CD14-positive monocyte (primary cell): ENCODE measurements around the gene DGKE. TPM values are rescaled to one million over a fixed set of nuclear protein-coding genes. Genes with fewer than 3 reads are reported as not detected.

Experiments
- DNase-seq, 3 donors: peaks; one replicate each; pipeline ENCODE4 v3.0.0-alpha.2; 2011 to 2022
- H2AFZ ChIP-seq: 2 replicates; pipeline ENCODE4 v1.6.0; 2012; ENCODE audit warnings: mild to moderate bottlenecking, low read depth, low read length, inconsistent platforms; ENCODE audit not compliant: insufficient read depth, poor library complexity, severe bottlenecking
- H3K27ac ChIP-seq, 2 donors: 1 replicate in 1 of 2; 2 replicates in 1 of 2; pipeline ENCODE4 v1.5.1; 2012 to 2013; ENCODE audit warnings: low read length in 2 of 2, control low read depth in 1 of 2, inconsistent platforms in 1 of 2, low read depth in 1 of 2, mild to moderate bottlenecking in 1 of 2
- H3K27me3 ChIP-seq, 2 donors: one replicate each; pipeline versions ENCODE4 v1.6.0 to v1.6.1; 2011 to 2013; ENCODE audit warnings: low read length in 2 of 2; ENCODE audit not compliant: control insufficient read depth in 2 of 2, insufficient read depth in 2 of 2
- H3K36me3 ChIP-seq, 2 donors: replicated peaks in 1 of 2; 1 replicate in 1 of 2; 2 replicates in 1 of 2; pipeline versions ENCODE4 v1.5.1 to v1.6.1; 2012 to 2013; ENCODE audit warnings: low read length in 2 of 2, control low read depth in 1 of 2, inconsistent platforms in 1 of 2, mild to moderate bottlenecking in 1 of 2; ENCODE audit not compliant: insufficient read depth in 2 of 2, control insufficient read depth in 1 of 2
- H3K4me1 ChIP-seq, 2 donors: 1 replicate in 1 of 2; 2 replicates in 1 of 2; pipeline versions ENCODE4 v1.5.1 to v1.6.1; 2012 to 2013; ENCODE audit warnings: low read length in 2 of 2, control low read depth in 1 of 2, inconsistent platforms in 1 of 2, mild to moderate bottlenecking in 1 of 2, moderate library complexity in 1 of 2; ENCODE audit not compliant: insufficient read depth in 2 of 2, control insufficient read depth in 1 of 2
- H3K4me2 ChIP-seq: replicated peaks from 2 replicates; pipeline ENCODE3; 2012; ENCODE audit warnings: low read length, moderate library complexity, mild to moderate bottlenecking; ENCODE audit not compliant: poor library complexity, severe bottlenecking; ENCODE audit errors: extremely low read depth
- H3K4me3 ChIP-seq, 3 experiments: fragments of 200-600 bp in 1 of 3; sonication (generic) in 1 of 3; replicated peaks in 1 of 3; 1 replicate in 2 of 3; 2 replicates in 1 of 3; pipeline ENCODE4 v1.5.1; 2011 to 2013; ENCODE audit warnings: low read length in 3 of 3, mild to moderate bottlenecking in 3 of 3, control low read depth in 2 of 3, low read depth in 2 of 3, inconsistent platforms in 1 of 3, moderate library complexity in 1 of 3
- H3K79me2 ChIP-seq: 2 replicates; pipeline ENCODE4 v1.6.0; 2012; ENCODE audit warnings: mild to moderate bottlenecking, control low read depth, inconsistent platforms, low read length, moderate library complexity; ENCODE audit not compliant: insufficient read depth
- H3K9ac ChIP-seq: 2 replicates; pipeline ENCODE4 v1.6.0; 2017; ENCODE audit warnings: low read length, mild to moderate bottlenecking; ENCODE audit not compliant: insufficient read depth, poor library complexity, severe bottlenecking
- H3K9me3 ChIP-seq, 2 donors: replicated peaks in 1 of 2; 1 replicate in 1 of 2; 2 replicates in 1 of 2; pipeline versions ENCODE4 v1.5.1 to v1.6.1; 2012 to 2013; ENCODE audit warnings: low read length in 2 of 2, control low read depth in 1 of 2; ENCODE audit not compliant: control insufficient read depth in 1 of 2, insufficient read depth in 1 of 2
- H4K20me1 ChIP-seq: 2 replicates; pipeline ENCODE4 v1.6.0; 2012; ENCODE audit warnings: mild to moderate bottlenecking, low read length, control low read depth, moderate library complexity; ENCODE audit not compliant: insufficient read depth
- H3K27ac Mint-ChIP-seq, 7 donors: one replicate each; pipeline ENCODE4 v1.8.0; 2020; ENCODE audit warnings: mild to moderate bottlenecking in 7 of 7, mixed read lengths in 7 of 7, moderate library complexity in 6 of 7, inconsistent platforms in 2 of 7
- H3K27me3 Mint-ChIP-seq, 3 donors: one replicate each; pipeline ENCODE4 v1.8.0; 2021 to 2022; ENCODE audit warnings: low read depth in 3 of 3, mild to moderate bottlenecking in 3 of 3, mixed read lengths in 3 of 3, moderate library complexity in 3 of 3, inconsistent platforms in 1 of 3
- H3K36me3 Mint-ChIP-seq, 2 donors: one replicate each; pipeline ENCODE4 v1.8.0; 2020; ENCODE audit warnings: mixed read lengths in 2 of 2, inconsistent platforms in 1 of 2, mild to moderate bottlenecking in 1 of 2
- H3K4me1 Mint-ChIP-seq: one replicate; pipeline ENCODE4 v1.8.0; 2020; ENCODE audit warnings: mild to moderate bottlenecking, mixed read lengths
- H3K4me3 Mint-ChIP-seq, 2 donors: one replicate each; pipeline ENCODE4 v1.8.0; 2020; ENCODE audit warnings: mild to moderate bottlenecking in 2 of 2, mixed read lengths in 2 of 2, moderate library complexity in 1 of 2
- H3K9me3 Mint-ChIP-seq, 7 donors: one replicate each; pipeline ENCODE4 v1.8.0; 2020 to 2022; ENCODE audit warnings: mixed read lengths in 7 of 7, mild to moderate bottlenecking in 6 of 7, moderate library complexity in 6 of 7, inconsistent platforms in 2 of 7
- CTCF ChIP-seq: fragments of 200-600 bp; IDR thresholded peaks from one replicate; pipeline ENCODE4 v1.8.0; 2022; ENCODE audit warnings: antibody characterized with exemption, mild to moderate bottlenecking
- WGBS: methylation state at CpG from one replicate; pipeline ENCODE4 v1.1.5; 2013; ENCODE audit warnings: missing lambda C conversion rate; ENCODE audit not compliant: insufficient coverage; 5-methylcytosine and 5-hydroxymethylcytosine counted together
- intact Hi-C, 2 donors: fragments of 100-400 bp; cut with micrococcal nuclease; formaldehyde crosslinking; loops; one replicate each; pipeline versions ENCODE4 v1.15.0 to v1.15.1; 2023
- polyA plus RNA-seq, 3 donors: library from polyadenylated mRNA; depleted of rRNA in 1 of 3; unstranded in 2 of 3; stranded (reverse) in 1 of 3; fragments of 300-500 nt in 2 of 3; fragments of >200 nt in 1 of 3; fragmentation: Illumina TruSeq in 2 of 3; gene quantifications; 1 replicate in 2 of 3; 2 replicates in 1 of 3; pipeline ENCODE4 v1.2.3, GENCODE V29; 2012 to 2021

The DGKE gene
- polyA plus RNA-seq, 3 donors = 1.1 to 3.0 (median 1.5) TPM

- H3K4me3 ChIP-seq = no peak overlapping the region
- no peak overlapping the region for H2AFZ ChIP-seq
- Mint-ChIP-seq H3K4me3 (no peak overlapping the region), H3K4me1 (peaks cover 46% of the 10 kb centered on the region), H3K36me3 (peaks cover 82 to 94% of the 10 kb centered on the region in 2 donors), H3K9me3 (no peaks in the 10 kb centered on the region), H3K27me3 (peaks cover 0 to 2% (median 0%) of the 10 kb centered on the region in 3 donors), H3K27ac (peak overlapping the region in 4 of 7 donors; percentile 32 to 73 (median 56))
- H3K79me2 ChIP-seq = peaks cover 91% of the 10 kb centered on the region
- peaks cover 98% of the 10 kb centered on the region for H4K20me1 ChIP-seq
- no peak overlapping the region for H3K9ac ChIP-seq
- intact Hi-C loops = loop anchor here in 1 of 2 donors (5.0 kb wide), 1 partner anchor 34 kb away; no protein-coding TSS in a partner anchor
- H3K36me3 ChIP-seq = peaks cover 88 to 92% of the 10 kb centered on the region in 2 donors
- no peaks in the 10 kb centered on the region for H3K27me3 ChIP-seq
- no peak overlapping the region for H3K4me2 ChIP-seq
- WGBS = no CpG with 5 or more reads among the region's 5 CpGs
- peaks cover 21 to 22% of the 10 kb centered on the region in 2 donors for H3K4me1 ChIP-seq
- no peaks in the 10 kb centered on the region for H3K9me3 ChIP-seq
- peak overlapping the region in 1 of 2 donors; percentile 20 for H3K27ac ChIP-seq
- no peak for TF ChIP-seq CTCF
- no peak for DNase-seq
Observed at GRCh38 chr17:56903560-56903959, 69.6 kb downstream of the DGKE start.

GRCh38 chr17:56908001-56908542 lies 74.1 kb downstream of the DGKE start:
- TF ChIP-seq CTCF = no peak
- intact Hi-C loops = no loop called here
- WGBS = 2% methylated on average over 9 of the region's 9 CpGs
- Histone ChIP-seq H4K20me1 (peaks cover 98% of the 10 kb centered on the region), H3K36me3 (peaks cover 44 to 54% of the 10 kb centered on the region in 2 donors), H3K4me1 (peaks cover 61 to 67% of the 10 kb centered on the region in 2 donors), H3K27me3 (no peaks in the 10 kb centered on the region), H3K4me3 (peak overlapping the region in 1 of 3 experiments; percentile 98), H3K4me2 (peak overlapping the region; percentile 52), H3K9me3 (no peaks in the 10 kb centered on the region), H3K27ac (peak overlapping the region; percentile 75 to 89), H3K79me2 (peaks cover 91% of the 10 kb centered on the region), H2AFZ (no peak overlapping the region), H3K9ac (peak overlapping the region; percentile 11)
- Mint-ChIP-seq H3K4me3 (peak overlapping the region; percentile 58 to 85), H3K4me1 (peaks cover 72% of the 10 kb centered on the region), H3K36me3 (peaks cover 64 to 75% of the 10 kb centered on the region in 2 donors), H3K9me3 (no peaks in the 10 kb centered on the region), H3K27ac (peak overlapping the region; percentile 95 to 98 (median 96)), H3K27me3 (peaks cover 0 to 2% (median 0%) of the 10 kb centered on the region in 3 donors)
- peak; percentile 89 to 92 (median 91) for DNase-seq
